Activated CD4-positive, alpha-beta memory T cell treated with anti-CD3 and anti-CD28 coated beads, Interleukin-2, amount 10 ng/mL, durations not matched to agents 7 days and 5 days (primary cell): Measurements from ENCODE around the gene OR2AJ1. TPM values are rescaled to one million over a fixed set of nuclear protein-coding genes. Genes with fewer than 3 reads are reported as not detected.
A peak's percentile ranks its signal among the peaks of the same experiment; 100 is the strongest.

Experiments
- CTCF ChIA-PET: fragments of 350-600 bp; sonication (Branson Sonifier 250); formaldehyde crosslinking; loops from one replicate; lab custom pipeline; 2021; ENCODE audit warnings: antibody characterized with exemption, inconsistent platforms; lab: Charles Lee
- POLR2A ChIA-PET: fragments of 350-600 bp; sonication (Branson Sonifier 250); formaldehyde crosslinking; loops from one replicate; lab custom pipeline; 2021; ENCODE audit warnings: antibody characterized with exemption; lab: Charles Lee
- DNase-seq: peaks from one replicate; pipeline ENCODE4 v3.0.0-alpha.2; 2020
- H3K27ac Mint-ChIP-seq: one replicate; pipeline ENCODE4 v1.8.0; 2021; ENCODE audit warnings: mild to moderate bottlenecking, mixed read lengths
- H3K27me3 Mint-ChIP-seq: one replicate; pipeline ENCODE4 v1.8.0; 2021; ENCODE audit warnings: mixed read lengths
- H3K36me3 Mint-ChIP-seq: one replicate; pipeline ENCODE4 v1.8.0; 2021; ENCODE audit warnings: low read depth, mixed read lengths
- H3K4me1 Mint-ChIP-seq: one replicate; pipeline ENCODE4 v1.8.0; 2021; ENCODE audit warnings: mixed read lengths
- H3K4me3 Mint-ChIP-seq: one replicate; pipeline ENCODE4 v1.8.0; 2021; ENCODE audit warnings: mild to moderate bottlenecking, mixed read lengths
- H3K9me3 Mint-ChIP-seq: one replicate; pipeline ENCODE4 v1.8.0; 2021; ENCODE audit warnings: mixed read lengths
- total RNA-seq, 2 experiments: library from RNA; stranded (reverse); gene quantifications; one replicate each; pipeline ENCODE4 v1.2.3, GENCODE V29; 2021

OR2AJ1 gene, protein sequence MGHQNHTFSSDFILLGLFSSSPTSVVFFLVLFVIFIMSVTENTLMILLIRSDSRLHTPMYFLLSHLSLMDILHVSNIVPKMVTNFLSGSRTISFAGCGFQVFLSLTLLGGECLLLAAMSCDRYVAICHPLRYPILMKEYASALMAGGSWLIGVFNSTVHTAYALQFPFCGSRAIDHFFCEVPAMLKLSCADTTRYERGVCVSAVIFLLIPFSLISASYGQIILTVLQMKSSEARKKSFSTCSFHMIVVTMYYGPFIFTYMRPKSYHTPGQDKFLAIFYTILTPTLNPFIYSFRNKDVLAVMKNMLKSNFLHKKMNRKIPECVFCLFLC
- not detected for total RNA-seq

DNA sequence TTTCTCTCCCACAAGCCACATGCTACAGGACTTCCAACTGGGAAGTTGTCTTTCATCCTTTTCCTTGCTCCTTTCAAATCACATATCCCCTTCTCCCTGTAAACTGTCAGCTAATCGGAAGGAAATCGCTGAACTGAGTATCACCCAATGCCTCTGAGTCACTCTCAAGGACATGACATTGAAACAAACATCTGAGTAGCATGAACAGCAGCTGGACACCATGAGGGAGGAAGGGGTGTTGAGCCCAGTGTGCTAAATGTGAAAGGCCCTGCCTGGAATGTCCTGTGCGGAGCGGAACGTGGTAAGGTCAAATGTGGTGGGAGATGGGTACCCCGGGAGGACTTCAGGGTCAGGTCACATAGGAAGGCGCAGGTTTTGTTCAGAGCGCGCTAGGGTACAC, at the start of gene OR2AJ1:
OR2AJ1 (plus strand) TSS at position 22 of the 400 bp plus-strand sequence. CDS start 8,880 bp downstream, outside the sequence.
- POLR2A ChIA-PET, result no interaction called here
- CTCF ChIA-PET, result interaction anchor here (1.0 kb wide), 1 partner anchor 12 kb away, joined by 3 read pairs; no protein-coding TSS in a partner anchor
- H3K36me3 Mint-ChIP-seq, result no peaks in the 10 kb centered on the region
- H3K4me3 Mint-ChIP-seq, result no peak within 1 kb of the TSS
- no peak for DNase-seq
- no peaks in the 10 kb centered on the region for H3K27me3 Mint-ChIP-seq
- no peaks in the 10 kb centered on the region for H3K4me1 Mint-ChIP-seq
- no peaks in the 10 kb centered on the region for H3K9me3 Mint-ChIP-seq
- H3K27ac Mint-ChIP-seq, result no peak within 1 kb of the TSS

GRCh38 chr1:247883346-247883745, 41.3 kb upstream of the OR2AJ1 start:
- POLR2A ChIA-PET, result no interaction called here
- H3K36me3 Mint-ChIP-seq, result no peaks in the 10 kb centered on the region

DNA sequence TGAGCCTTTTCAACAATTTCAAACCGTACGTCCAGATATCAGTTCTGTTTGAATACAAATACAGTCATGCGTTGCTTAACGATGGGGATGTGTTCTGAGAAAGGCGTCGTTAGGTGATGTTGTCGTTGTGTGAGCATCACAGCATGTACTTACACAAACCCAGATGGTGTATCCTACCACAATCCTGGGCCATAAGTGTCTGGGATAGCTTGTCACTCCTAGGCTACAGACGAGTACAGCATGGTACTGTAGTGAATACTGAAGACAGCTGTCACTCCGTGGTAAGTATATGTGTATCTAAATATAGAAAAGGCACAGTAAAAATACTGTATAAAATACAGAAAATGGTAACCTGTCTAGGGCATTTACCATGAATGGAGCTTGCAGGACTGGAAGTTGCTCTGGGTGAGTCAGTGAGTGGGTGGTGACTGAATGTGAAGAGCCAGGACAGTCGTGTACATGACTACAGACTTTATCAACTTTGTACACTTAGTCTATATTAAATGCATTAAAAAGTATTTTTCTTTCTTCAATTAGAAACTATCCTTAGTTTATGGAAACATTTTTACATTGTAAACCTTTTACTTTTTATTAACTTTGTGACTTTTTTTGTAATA, 39.8 kb upstream of the OR2AJ1 start:
- Mint-ChIP-seq H3K4me3 (no peak overlapping the region), H3K9me3 (no peaks in the 10 kb centered on the region), H3K36me3 (no peaks in the 10 kb centered on the region), H3K4me1 (no peaks in the 10 kb centered on the region), H3K27ac (no peak overlapping the region), H3K27me3 (no peaks in the 10 kb centered on the region)
- POLR2A ChIA-PET, result no interaction called here
- no peak for DNase-seq
- CTCF ChIA-PET, result no interaction called here

More at GRCh38 chr1:247883346-247883745, 41.3 kb upstream of the OR2AJ1 start:
- H3K4me1 Mint-ChIP-seq, result no peaks in the 10 kb centered on the region
- no peaks in the 10 kb centered on the region for H3K9me3 Mint-ChIP-seq
- CTCF ChIA-PET, result no interaction called here
- H3K27me3 Mint-ChIP-seq, result no peaks in the 10 kb centered on the region
- H3K4me3 Mint-ChIP-seq, result no peak overlapping the region
- no peak for DNase-seq
- H3K27ac Mint-ChIP-seq, result no peak overlapping the region

- H3K9me3 Mint-ChIP-seq, result no peaks in the 10 kb centered on the region
- no peak within 1 kb of the TSS for H3K27ac Mint-ChIP-seq
- no peaks in the 10 kb centered on the region for H3K27me3 Mint-ChIP-seq
- no peaks in the 10 kb centered on the region for H3K4me1 Mint-ChIP-seq
- no peak for DNase-seq
- H3K36me3 Mint-ChIP-seq, result no peaks in the 10 kb centered on the region
- no peak within 1 kb of the TSS for H3K4me3 Mint-ChIP-seq
- ChIA-PET CTCF (no interaction called here), POLR2A (no interaction called here)
These were observed 29.5 kb upstream of the OR2AJ1 start, which contains the start of gene OR2W3 for GRCh38 chr1:247895163-247895637. Gene OR2W3, plus strand, starts transcription at chr1:247895587. Its CDS starts 0 bp downstream, at chr1:247895587.

DNA sequence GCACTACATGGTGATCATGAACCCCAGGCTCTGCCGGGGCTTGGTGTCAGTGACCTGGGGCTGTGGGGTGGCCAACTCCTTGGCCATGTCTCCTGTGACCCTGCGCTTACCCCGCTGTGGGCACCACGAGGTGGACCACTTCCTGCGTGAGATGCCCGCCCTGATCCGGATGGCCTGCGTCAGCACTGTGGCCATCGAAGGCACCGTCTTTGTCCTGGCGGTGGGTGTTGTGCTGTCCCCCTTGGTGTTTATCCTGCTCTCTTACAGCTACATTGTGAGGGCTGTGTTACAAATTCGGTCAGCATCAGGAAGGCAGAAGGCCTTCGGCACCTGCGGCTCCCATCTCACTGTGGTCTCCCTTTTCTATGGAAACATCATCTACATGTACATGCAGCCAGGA, 28.7 kb upstream of the OR2AJ1 start:
- no peak for DNase-seq
- no peak overlapping the region for H3K27ac Mint-ChIP-seq
- no peak overlapping the region for H3K4me3 Mint-ChIP-seq
- no peaks in the 10 kb centered on the region for H3K4me1 Mint-ChIP-seq
- no peaks in the 10 kb centered on the region for H3K36me3 Mint-ChIP-seq
- CTCF ChIA-PET, result no interaction called here
- no peaks in the 10 kb centered on the region for H3K27me3 Mint-ChIP-seq
- POLR2A ChIA-PET, result no interaction called here
- H3K9me3 Mint-ChIP-seq, result no peaks in the 10 kb centered on the region

DNA sequence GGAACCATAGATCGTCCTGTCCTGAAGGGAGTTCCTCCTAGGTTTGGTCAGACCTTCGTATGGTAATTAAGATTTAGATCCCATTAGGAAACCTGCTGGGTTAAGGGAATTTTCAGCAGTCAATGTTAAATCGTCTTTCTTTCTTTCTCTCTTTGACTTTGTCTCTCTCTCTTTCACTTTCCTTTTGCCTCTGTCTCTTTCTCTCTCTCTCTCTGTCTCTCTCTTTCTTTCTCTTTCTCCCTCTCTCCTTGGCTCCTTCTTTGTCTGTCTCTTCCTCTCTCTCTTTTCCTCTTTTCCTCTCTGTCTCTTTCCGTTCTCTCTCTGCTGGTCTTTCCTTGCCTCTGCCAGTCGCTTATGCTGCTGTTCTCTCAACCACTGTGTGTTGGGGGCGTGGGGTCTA, 20.6 kb upstream of the OR2AJ1 start:
- no peak for DNase-seq
- POLR2A ChIA-PET, result no interaction called here
- CTCF ChIA-PET, result no interaction called here
- Mint-ChIP-seq H3K36me3 (no peaks in the 10 kb centered on the region), H3K4me3 (no peak overlapping the region), H3K9me3 (no peaks in the 10 kb centered on the region), H3K27ac (no peak overlapping the region), H3K4me1 (peaks cover 29% of the 10 kb centered on the region), H3K27me3 (no peaks in the 10 kb centered on the region)

GRCh38 chr1:247905181-247905580, 19.5 kb upstream of the OR2AJ1 start:
- POLR2A ChIA-PET, result no interaction called here
- CTCF ChIA-PET, result no interaction called here
- no peaks in the 10 kb centered on the region for H3K9me3 Mint-ChIP-seq

GRCh38 chr1:247905910-247906503, 18.7 kb upstream of the OR2AJ1 start:
- ChIA-PET CTCF (interaction anchor here (1.6 kb wide), 1 partner anchor 31 kb away, joined by 6 read pairs; no protein-coding TSS in a partner anchor), POLR2A (no interaction called here)
- Mint-ChIP-seq H3K27ac (peak overlapping the region; percentile 21), H3K9me3 (no peaks in the 10 kb centered on the region), H3K36me3 (no peaks in the 10 kb centered on the region), H3K4me3 (peak overlapping the region; percentile 66), H3K4me1 (peaks cover 29% of the 10 kb centered on the region), H3K27me3 (no peaks in the 10 kb centered on the region)
- DNase-seq, result no peak

More at GRCh38 chr1:247905181-247905580, 19.5 kb upstream of the OR2AJ1 start:
- Mint-ChIP-seq H3K4me3 (no peak overlapping the region), H3K27me3 (no peaks in the 10 kb centered on the region), H3K36me3 (no peaks in the 10 kb centered on the region), H3K27ac (no peak overlapping the region), H3K4me1 (peaks cover 29% of the 10 kb centered on the region)
- DNase-seq, result no peak

- H3K9me3 Mint-ChIP-seq, result no peaks in the 10 kb centered on the region
- H3K27ac Mint-ChIP-seq, result peak overlapping the region; percentile 21
- ChIA-PET POLR2A (no interaction called here), CTCF (interaction anchor here (1.6 kb wide), 1 partner anchor 30 kb away, joined by 6 read pairs; no protein-coding TSS in a partner anchor)
- peak overlapping the region; percentile 66 for H3K4me3 Mint-ChIP-seq
- no peak for DNase-seq
- no peaks in the 10 kb centered on the region for H3K27me3 Mint-ChIP-seq
- H3K4me1 Mint-ChIP-seq, result peaks cover 29% of the 10 kb centered on the region
- H3K36me3 Mint-ChIP-seq, result no peaks in the 10 kb centered on the region
These were observed 18.1 kb upstream of the OR2AJ1 start for GRCh38 chr1:247906504-247907047.

GRCh38 chr1:247908766-247909165, 15.9 kb upstream of the OR2AJ1 start:
- Mint-ChIP-seq H3K9me3 (no peaks in the 10 kb centered on the region), H3K27me3 (no peaks in the 10 kb centered on the region), H3K4me1 (peaks cover 29% of the 10 kb centered on the region), H3K36me3 (no peaks in the 10 kb centered on the region), H3K4me3 (no peak overlapping the region), H3K27ac (no peak overlapping the region)
- CTCF ChIA-PET, result no interaction called here
- POLR2A ChIA-PET, result no interaction called here
- DNase-seq, result no peak

GRCh38 chr1:247913786-247914185, 10.9 kb upstream of the OR2AJ1 start:
- H3K27me3 Mint-ChIP-seq, result no peaks in the 10 kb centered on the region
- H3K4me1 Mint-ChIP-seq, result no peaks in the 10 kb centered on the region
- H3K4me3 Mint-ChIP-seq, result no peak overlapping the region
- CTCF ChIA-PET, result interaction anchor here (1.3 kb wide), 1 partner anchor 22 kb away, joined by 6 read pairs; no protein-coding TSS in a partner anchor
- H3K36me3 Mint-ChIP-seq, result no peaks in the 10 kb centered on the region
- no peak overlapping the region for H3K27ac Mint-ChIP-seq
- H3K9me3 Mint-ChIP-seq, result no peaks in the 10 kb centered on the region
- no peak for DNase-seq
- POLR2A ChIA-PET, result no interaction called here

- DNase-seq, result no peak
- Mint-ChIP-seq H3K27ac (no peak overlapping the region), H3K4me1 (no peaks in the 10 kb centered on the region), H3K4me3 (no peak overlapping the region), H3K9me3 (no peaks in the 10 kb centered on the region), H3K27me3 (no peaks in the 10 kb centered on the region), H3K36me3 (no peaks in the 10 kb centered on the region)
- CTCF ChIA-PET, result interaction anchor here (1.0 to 1.3 kb wide), 2 partner anchors 21 to 22 kb away, joined by 3 to 6 read pairs; no protein-coding TSS in a partner anchor
- POLR2A ChIA-PET, result no interaction called here
These were observed 9.6 kb upstream of the OR2AJ1 start for GRCh38 chr1:247914941-247915662.
